ENCODE measurements around the gene FCSK.
A peak's percentile ranks its signal among the peaks of the same experiment; 100 is the strongest.

FCSK gene

GRCh38 chr16:70418993-70419318, 35.4 kb upstream of the FCSK start:
- 90 to 94% methylated on average over 4 to 5 of the region's 5 CpGs for WGBS, 2 experiments

GRCh38 chr16:70419384-70420327, 34.7 kb upstream of the FCSK start:
- Histone ChIP-seq H3K27ac (ENCODE audit: insufficient read depth, low read depth, low read length, poor library complexity, severe bottlenecking) (no peak overlapping the region), H3K27me3 (ENCODE audit: control insufficient read depth, insufficient read depth, low read length, poor library complexity, severe bottlenecking) (no peaks in the 10 kb centered on the region), H3K4me3 (ENCODE audit: insufficient read depth, low read depth, low read length) (no peak overlapping the region), H3K4me1 (ENCODE audit: control insufficient read depth, insufficient read depth, low read length) (peaks cover 32% of the 10 kb centered on the region), H3K9me3 (ENCODE audit: control insufficient read depth, low read length) (no peaks in the 10 kb centered on the region), H3K36me3 (ENCODE audit: control insufficient read depth, insufficient read depth, low read length) (no peaks in the 10 kb centered on the region)
- WGBS, 2 experiments: 93 to 95% methylated on average over 14 of the region's 14 CpGs

More at GRCh38 chr16:70418993-70419318, 35.4 kb upstream of the FCSK start:
- Histone ChIP-seq H3K27me3 (ENCODE audit: control insufficient read depth, insufficient read depth, low read length, poor library complexity, severe bottlenecking) (no peaks in the 10 kb centered on the region), H3K36me3 (ENCODE audit: control insufficient read depth, insufficient read depth, low read length) (no peaks in the 10 kb centered on the region), H3K4me1 (ENCODE audit: control insufficient read depth, insufficient read depth, low read length) (peaks cover 32% of the 10 kb centered on the region), H3K9me3 (ENCODE audit: control insufficient read depth, low read length) (no peaks in the 10 kb centered on the region), H3K4me3 (ENCODE audit: insufficient read depth, low read depth, low read length) (no peak overlapping the region), H3K27ac (ENCODE audit: insufficient read depth, low read depth, low read length, poor library complexity, severe bottlenecking) (no peak overlapping the region)

- Histone ChIP-seq H3K27ac (ENCODE audit: insufficient read depth, low read depth, low read length, poor library complexity, severe bottlenecking) (no peak overlapping the region), H3K9me3 (ENCODE audit: control insufficient read depth, low read length) (no peaks in the 10 kb centered on the region), H3K4me1 (ENCODE audit: control insufficient read depth, insufficient read depth, low read length) (peaks cover 32% of the 10 kb centered on the region), H3K36me3 (ENCODE audit: control insufficient read depth, insufficient read depth, low read length) (no peaks in the 10 kb centered on the region), H3K27me3 (ENCODE audit: control insufficient read depth, insufficient read depth, low read length, poor library complexity, severe bottlenecking) (no peaks in the 10 kb centered on the region), H3K4me3 (ENCODE audit: insufficient read depth, low read depth, low read length) (no peak overlapping the region)
- 87 to 89% methylated on average over 9 of the region's 9 CpGs for WGBS, 2 experiments
Observed at GRCh38 chr16:70421014-70421413, 33.4 kb upstream of the FCSK start.

- H3K36me3 ChIP-seq (ENCODE audit: control insufficient read depth, insufficient read depth, low read length): no peaks in the 10 kb centered on the region
- 94% methylated on average over 11 of the region's 11 CpGs for WGBS, 2 experiments
- no peaks in the 10 kb centered on the region for H3K9me3 ChIP-seq (ENCODE audit: control insufficient read depth, low read length)
- no peak overlapping the region for H3K4me3 ChIP-seq (ENCODE audit: insufficient read depth, low read depth, low read length)
- H3K27ac ChIP-seq (ENCODE audit: insufficient read depth, low read depth, low read length, poor library complexity, severe bottlenecking): no peak overlapping the region
- peaks cover 32% of the 10 kb centered on the region for H3K4me1 ChIP-seq (ENCODE audit: control insufficient read depth, insufficient read depth, low read length)
- H3K27me3 ChIP-seq (ENCODE audit: control insufficient read depth, insufficient read depth, low read length, poor library complexity, severe bottlenecking): no peaks in the 10 kb centered on the region
Observed at GRCh38 chr16:70421473-70422311, 32.7 kb upstream of the FCSK start.

- Histone ChIP-seq H3K4me3 (ENCODE audit: insufficient read depth, low read depth, low read length) (no peak overlapping the region), H3K4me1 (ENCODE audit: control insufficient read depth, insufficient read depth, low read length) (peaks cover 27% of the 10 kb centered on the region), H3K36me3 (ENCODE audit: control insufficient read depth, insufficient read depth, low read length) (no peaks in the 10 kb centered on the region), H3K9me3 (ENCODE audit: control insufficient read depth, low read length) (no peaks in the 10 kb centered on the region), H3K27me3 (ENCODE audit: control insufficient read depth, insufficient read depth, low read length, poor library complexity, severe bottlenecking) (no peaks in the 10 kb centered on the region), H3K27ac (ENCODE audit: insufficient read depth, low read depth, low read length, poor library complexity, severe bottlenecking) (no peak overlapping the region)
- WGBS, 2 experiments: 86 to 91% methylated on average over 4 of the region's 4 CpGs
Observed at GRCh38 chr16:70422543-70422942, 31.9 kb upstream of the FCSK start.

- H3K27ac ChIP-seq (ENCODE audit: insufficient read depth, low read depth, low read length, poor library complexity, severe bottlenecking): peak overlapping the region; percentile 89
- peaks cover 32% of the 10 kb centered on the region for H3K4me1 ChIP-seq (ENCODE audit: control insufficient read depth, insufficient read depth, low read length)
- 71 to 72% methylated on average over 4 of the region's 4 CpGs for WGBS, 2 experiments
Observed at GRCh38 chr16:70427786-70428177, 26.6 kb upstream of the FCSK start.

GRCh38 chr16:70428178-70428998, 26.0 kb upstream of the FCSK start:
- H3K27ac ChIP-seq (ENCODE audit: insufficient read depth, low read depth, low read length, poor library complexity, severe bottlenecking): peak overlapping the region; percentile 89
- H3K4me1 ChIP-seq (ENCODE audit: control insufficient read depth, insufficient read depth, low read length): peaks cover 38% of the 10 kb centered on the region
- H3K4me3 ChIP-seq (ENCODE audit: insufficient read depth, low read depth, low read length): peak overlapping the region; percentile 15
- 16 to 21% methylated on average over 8 to 9 of the region's 9 CpGs for WGBS, 2 experiments
- H3K9me3 ChIP-seq (ENCODE audit: control insufficient read depth, low read length): no peaks in the 10 kb centered on the region
- no peaks in the 10 kb centered on the region for H3K27me3 ChIP-seq (ENCODE audit: control insufficient read depth, insufficient read depth, low read length, poor library complexity, severe bottlenecking)
- H3K36me3 ChIP-seq (ENCODE audit: control insufficient read depth, insufficient read depth, low read length): no peaks in the 10 kb centered on the region

More at GRCh38 chr16:70427786-70428177, 26.6 kb upstream of the FCSK start:
- H3K27me3 ChIP-seq (ENCODE audit: control insufficient read depth, insufficient read depth, low read length, poor library complexity, severe bottlenecking): no peaks in the 10 kb centered on the region
- H3K9me3 ChIP-seq (ENCODE audit: control insufficient read depth, low read length): no peaks in the 10 kb centered on the region
- peak overlapping the region; percentile 15 for H3K4me3 ChIP-seq (ENCODE audit: insufficient read depth, low read depth, low read length)
- H3K36me3 ChIP-seq (ENCODE audit: control insufficient read depth, insufficient read depth, low read length): no peaks in the 10 kb centered on the region

GRCh38 chr16:70429888-70430666, 24.3 kb upstream of the FCSK start:
- Histone ChIP-seq H3K36me3 (ENCODE audit: control insufficient read depth, insufficient read depth, low read length) (peaks cover 5% of the 10 kb centered on the region), H3K4me3 (ENCODE audit: insufficient read depth, low read depth, low read length) (no peak overlapping the region), H3K4me1 (ENCODE audit: control insufficient read depth, insufficient read depth, low read length) (peaks cover 41% of the 10 kb centered on the region), H3K9me3 (ENCODE audit: control insufficient read depth, low read length) (no peaks in the 10 kb centered on the region), H3K27ac (ENCODE audit: insufficient read depth, low read depth, low read length, poor library complexity, severe bottlenecking) (no peak overlapping the region), H3K27me3 (ENCODE audit: control insufficient read depth, insufficient read depth, low read length, poor library complexity, severe bottlenecking) (no peaks in the 10 kb centered on the region)
- WGBS, 2 experiments: 88 to 89% methylated on average over 5 of the region's 5 CpGs
